Neural progenitor cell (in vitro differentiated cells): ENCODE measurements around the gene CTIF. TPM values are rescaled to one million over a fixed set of nuclear protein-coding genes. Genes with fewer than 3 reads are reported as not detected.

Experiments used
- DNase-seq: peaks from one replicate; pipeline ENCODE4 v3.0.0-alpha.2; 2016; ENCODE audit warnings: low spot score
- H2AFZ ChIP-seq: fragments of 200-600 bp; sonication (generic); replicated peaks from 2 replicates; pipeline ENCODE4 v1.6.1; 2016; ENCODE audit warnings: antibody characterized with exemption
- H3F3A ChIP-seq: fragments of 200-600 bp; sonication (generic); 2 replicates; pipeline ENCODE4 v1.6.1; 2016; ENCODE audit warnings: antibody characterized with exemption, low read depth
- H3K27ac ChIP-seq: fragments of 200-600 bp; sonication (generic); 2 replicates; pipeline ENCODE4 v1.5.1; 2016; ENCODE audit warnings: mild to moderate bottlenecking
- H3K27me3 ChIP-seq: fragments of 200-600 bp; sonication (generic); 2 replicates; pipeline ENCODE4 v1.6.1; 2016; ENCODE audit warnings: mild to moderate bottlenecking, moderate library complexity
- H3K36me3 ChIP-seq: fragments of 200-600 bp; sonication (generic); 2 replicates; pipeline ENCODE4 v1.5.1; 2016
- H3K4me1 ChIP-seq: fragments of 200-600 bp; sonication (generic); 2 replicates; pipeline ENCODE4 v1.6.1; 2016; ENCODE audit warnings: mixed run types
- H3K4me2 ChIP-seq: fragments of 200-600 bp; sonication (generic); 2 replicates; pipeline ENCODE4 v1.6.1; 2016
- H3K4me3 ChIP-seq: fragments of 200-600 bp; sonication (generic); 2 replicates; pipeline ENCODE4 v1.5.1; 2016
- H3K79me2 ChIP-seq: fragments of 200-600 bp; sonication (generic); 2 replicates; pipeline ENCODE4 v1.6.1; 2016; ENCODE audit warnings: low read depth
- H3K9ac ChIP-seq: fragments of 200-600 bp; sonication (generic); 2 replicates; pipeline ENCODE4 v1.6.1; 2016
- H3K9me3 ChIP-seq: fragments of 200-600 bp; sonication (generic); 2 replicates; pipeline ENCODE4 v1.5.1; 2016; ENCODE audit warnings: low read depth
- H4K20me1 ChIP-seq: fragments of 200-600 bp; sonication (generic); 2 replicates; pipeline ENCODE4 v1.6.1; 2016; ENCODE audit warnings: low read depth
- H3K27ac Mint-ChIP-seq: 3 replicates; pipeline ENCODE4 v1.8.0; 2021; ENCODE audit warnings: mixed read lengths
- H3K27me3 Mint-ChIP-seq: 2 replicates; pipeline ENCODE4 v1.8.0; 2022; ENCODE audit warnings: low read depth, mild to moderate bottlenecking, inconsistent platforms, moderate library complexity, mixed read lengths; ENCODE audit not compliant: insufficient read depth
- H3K36me3 Mint-ChIP-seq: 3 replicates; pipeline ENCODE4 v1.8.0; 2021; ENCODE audit warnings: mixed read lengths
- H3K4me1 Mint-ChIP-seq: 3 replicates; pipeline ENCODE4 v1.8.0; 2021; ENCODE audit warnings: mixed read lengths
- H3K4me3 Mint-ChIP-seq: 3 replicates; pipeline ENCODE4 v1.8.0; 2021; ENCODE audit warnings: mild to moderate bottlenecking, moderate library complexity, mixed read lengths
- H3K9me3 Mint-ChIP-seq: 3 replicates; pipeline ENCODE4 v1.8.0; 2020; ENCODE audit warnings: mixed read lengths
- EZH2 ChIP-seq: fragments of 200-600 bp; sonication (generic); IDR thresholded peaks from 2 replicates; pipeline ENCODE4 v1.6.1; 2017; ENCODE audit warnings: antibody characterized with exemption, mild to moderate bottlenecking, moderate library complexity
- EZH2phosphoT487 ChIP-seq: fragments of 200-600 bp; sonication (generic); IDR thresholded peaks from 2 replicates; pipeline ENCODE4 v1.6.1; 2017; ENCODE audit warnings: antibody characterized with exemption
- total RNA-seq: library from RNA; depleted of rRNA; stranded (reverse); fragments of >200 nt; gene quantifications from 2 replicates; pipeline ENCODE4 v1.2.3, GENCODE V29; 2015; ENCODE audit warnings: low replicate concordance
- TF ChIP-seq, protein P1 (sequence below): fragments of 200-600 bp; sonication (generic); IDR thresholded peaks from 2 replicates; pipeline ENCODE4 v1.5.1; 2017; ENCODE audit warnings: antibody characterized with exemption, mild to moderate bottlenecking

The CTIF gene
- total RNA-seq, 1 donor from 2014 or later: 17.6 TPM

DNA sequence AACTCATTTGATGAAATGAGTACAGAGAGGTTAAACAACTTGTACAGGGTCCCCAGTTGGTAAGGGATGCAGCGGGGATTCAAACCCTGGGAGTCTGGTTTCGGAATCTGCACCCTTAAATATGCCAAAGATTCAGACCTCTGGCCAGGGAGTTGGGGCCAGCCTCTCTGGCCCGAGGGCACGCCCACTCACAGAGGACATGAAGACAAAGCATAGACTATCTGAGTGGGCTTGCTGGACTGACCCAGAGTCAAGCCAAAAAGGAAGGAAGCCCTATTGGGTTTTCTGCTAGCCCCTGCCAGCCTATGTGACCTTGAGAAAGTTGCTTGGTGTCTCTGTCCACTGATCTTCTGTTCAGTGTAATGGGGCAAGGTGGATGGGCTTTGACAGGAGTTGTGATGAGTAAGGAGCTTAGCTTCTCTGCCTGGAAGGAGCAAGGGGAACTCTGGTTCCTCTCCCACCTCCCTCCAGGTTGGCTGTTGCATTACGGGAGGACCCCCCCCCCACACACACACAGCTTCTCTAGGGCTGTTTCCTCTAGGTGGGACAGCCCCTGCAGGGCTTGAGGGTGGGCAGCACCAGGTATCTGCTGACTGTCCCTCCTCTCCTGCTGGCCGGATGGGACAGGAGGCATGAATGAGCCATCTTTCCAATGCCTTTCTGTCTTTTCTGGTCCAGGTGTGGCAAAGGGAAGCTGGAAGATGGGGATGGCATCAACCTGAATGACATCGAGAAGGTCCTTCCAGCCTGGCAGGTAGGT, 131.3 kb downstream of the CTIF start:
- H3K27me3 Mint-ChIP-seq: no peaks in the 10 kb centered on the region
- peaks cover 9% of the 10 kb centered on the region for H3K4me1 Mint-ChIP-seq
- TF ChIP-seq, protein P1, sequence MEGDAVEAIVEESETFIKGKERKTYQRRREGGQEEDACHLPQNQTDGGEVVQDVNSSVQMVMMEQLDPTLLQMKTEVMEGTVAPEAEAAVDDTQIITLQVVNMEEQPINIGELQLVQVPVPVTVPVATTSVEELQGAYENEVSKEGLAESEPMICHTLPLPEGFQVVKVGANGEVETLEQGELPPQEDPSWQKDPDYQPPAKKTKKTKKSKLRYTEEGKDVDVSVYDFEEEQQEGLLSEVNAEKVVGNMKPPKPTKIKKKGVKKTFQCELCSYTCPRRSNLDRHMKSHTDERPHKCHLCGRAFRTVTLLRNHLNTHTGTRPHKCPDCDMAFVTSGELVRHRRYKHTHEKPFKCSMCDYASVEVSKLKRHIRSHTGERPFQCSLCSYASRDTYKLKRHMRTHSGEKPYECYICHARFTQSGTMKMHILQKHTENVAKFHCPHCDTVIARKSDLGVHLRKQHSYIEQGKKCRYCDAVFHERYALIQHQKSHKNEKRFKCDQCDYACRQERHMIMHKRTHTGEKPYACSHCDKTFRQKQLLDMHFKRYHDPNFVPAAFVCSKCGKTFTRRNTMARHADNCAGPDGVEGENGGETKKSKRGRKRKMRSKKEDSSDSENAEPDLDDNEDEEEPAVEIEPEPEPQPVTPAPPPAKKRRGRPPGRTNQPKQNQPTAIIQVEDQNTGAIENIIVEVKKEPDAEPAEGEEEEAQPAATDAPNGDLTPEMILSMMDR: no peak
- no peak for TF ChIP-seq EZH2
- Histone ChIP-seq H3K4me2 (no peak overlapping the region), H3K9ac (no peak overlapping the region), H3F3A (no peaks in the 10 kb centered on the region), H3K27ac (no peak overlapping the region), H3K4me1 (no peaks in the 10 kb centered on the region), H4K20me1 (no peaks in the 10 kb centered on the region), H3K9me3 (peaks cover 8% of the 10 kb centered on the region), H3K27me3 (no peaks in the 10 kb centered on the region), H3K79me2 (no peaks in the 10 kb centered on the region), H2AFZ (no peak overlapping the region), H3K36me3 (no peaks in the 10 kb centered on the region), H3K4me3 (no peak overlapping the region)
- no peak overlapping the region for H3K27ac Mint-ChIP-seq
- H3K36me3 Mint-ChIP-seq: peaks cover 23% of the 10 kb centered on the region
- no peak overlapping the region for H3K4me3 Mint-ChIP-seq
- DNase-seq: no peak
- peaks cover 21% of the 10 kb centered on the region for H3K9me3 Mint-ChIP-seq

DNA sequence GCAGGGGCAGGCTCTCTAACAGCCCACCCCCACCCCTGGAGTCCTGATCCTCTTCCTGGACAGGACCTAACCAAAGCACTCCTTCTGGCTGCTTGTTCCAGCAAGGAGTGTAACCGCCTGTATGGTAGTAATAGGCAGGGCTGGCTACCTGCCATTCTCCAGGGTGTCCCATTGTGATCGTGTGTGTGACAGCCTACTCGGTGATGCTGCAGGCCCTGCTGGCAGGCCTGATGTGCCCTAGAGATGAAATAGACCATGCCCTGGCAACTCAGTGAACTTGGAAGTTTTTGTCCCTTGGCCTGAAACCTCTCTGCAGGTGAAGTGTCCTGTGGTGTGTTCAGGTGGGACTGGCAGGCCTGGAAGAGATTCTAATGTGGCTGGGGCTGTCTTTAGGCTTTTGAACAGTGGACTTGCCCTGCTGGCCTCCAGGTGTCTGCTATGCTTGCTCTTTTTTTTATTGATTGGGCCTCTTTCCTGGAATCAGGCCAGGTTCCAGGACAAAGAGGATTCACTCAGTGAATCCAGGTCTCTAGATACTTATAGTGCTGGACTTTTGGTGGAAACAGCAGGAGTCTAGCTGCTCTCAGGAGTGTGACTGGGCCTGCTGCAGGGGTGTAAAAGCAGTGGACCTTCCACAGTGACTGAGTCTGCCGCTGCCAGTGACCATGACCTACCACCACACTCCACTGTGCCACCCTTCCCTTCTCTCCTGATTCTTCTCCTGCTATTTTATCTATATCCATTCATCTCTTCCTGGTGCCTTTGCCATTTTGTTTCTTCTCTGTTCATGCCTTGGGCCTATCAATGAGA, 132.1 kb downstream of the CTIF start:
- no peak for TF ChIP-seq EZH2
- TF ChIP-seq EZH2phosphoT487: no peak
- TF ChIP-seq, protein P1: no peak
- H4K20me1 ChIP-seq: no peaks in the 10 kb centered on the region

DNA sequence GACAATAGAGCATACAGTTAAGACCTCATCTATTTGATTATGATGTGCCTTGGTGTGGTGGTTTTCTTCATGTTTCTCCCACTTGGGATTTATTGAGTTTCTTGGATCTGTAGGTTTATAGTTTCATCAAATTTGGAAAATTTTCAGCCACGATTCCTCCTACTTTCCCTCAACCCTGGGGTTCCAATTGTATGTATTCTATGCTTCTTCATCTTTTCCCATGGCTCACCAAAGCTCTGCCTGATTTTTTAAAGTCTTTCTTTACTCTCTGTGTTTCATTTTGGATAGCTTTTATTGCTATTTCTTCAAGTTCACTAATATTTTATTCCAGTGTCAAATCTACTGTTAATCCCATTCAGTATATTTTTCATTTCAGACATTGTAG, 132.7 kb downstream of the CTIF start:
- Mint-ChIP-seq H3K27ac (no peak overlapping the region), H3K27me3 (no peaks in the 10 kb centered on the region), H3K4me3 (no peak overlapping the region), H3K36me3 (peaks cover 13% of the 10 kb centered on the region), H3K9me3 (peaks cover 16% of the 10 kb centered on the region), H3K4me1 (peaks cover 14% of the 10 kb centered on the region)
- H3K9me3 ChIP-seq: peaks cover 8% of the 10 kb centered on the region
- no peaks in the 10 kb centered on the region for H3K36me3 ChIP-seq
- H3K27ac ChIP-seq: no peak overlapping the region
- TF ChIP-seq, protein P1: no peak
- no peak for TF ChIP-seq EZH2phosphoT487
- no peak for TF ChIP-seq EZH2
- H3K4me3 ChIP-seq: no peak overlapping the region
- H3F3A ChIP-seq: no peaks in the 10 kb centered on the region
- H3K4me1 ChIP-seq: peaks cover 3% of the 10 kb centered on the region
- no peaks in the 10 kb centered on the region for H3K27me3 ChIP-seq
- H4K20me1 ChIP-seq: no peaks in the 10 kb centered on the region
- H2AFZ ChIP-seq: no peak overlapping the region
- H3K9ac ChIP-seq: no peak overlapping the region
- DNase-seq: no peak
- H3K79me2 ChIP-seq: no peaks in the 10 kb centered on the region
- H3K4me2 ChIP-seq: no peak overlapping the region

More for the DNA sequence above, 132.1 kb downstream of the CTIF start:
- Mint-ChIP-seq H3K27ac (no peak overlapping the region), H3K9me3 (peaks cover 18% of the 10 kb centered on the region), H3K4me3 (no peak overlapping the region), H3K4me1 (peaks cover 9% of the 10 kb centered on the region), H3K36me3 (peaks cover 16% of the 10 kb centered on the region), H3K27me3 (no peaks in the 10 kb centered on the region)
- Histone ChIP-seq H2AFZ (no peak overlapping the region), H3K9ac (no peak overlapping the region), H3K4me1 (peaks cover 3% of the 10 kb centered on the region), H3K4me3 (no peak overlapping the region), H3K79me2 (no peaks in the 10 kb centered on the region), H3K4me2 (no peak overlapping the region), H3K9me3 (peaks cover 8% of the 10 kb centered on the region), H3F3A (no peaks in the 10 kb centered on the region), H3K36me3 (no peaks in the 10 kb centered on the region), H3K27me3 (no peaks in the 10 kb centered on the region), H3K27ac (no peak overlapping the region)
- no peak for DNase-seq
